Activated T-helper 1 cell treated with anti-CD3 and anti-CD28 coated beads, Interleukin-2, amount 50 U/mL, for 16 hours (primary cell): ENCODE data around the gene SUSD5.
"Not testable (repeated sequence)": the region's sequence is repeated elsewhere in the genome, so short reads cannot be mapped to it uniquely, and the experiment has no call there.

Experiments used
- DNase-seq, 2 donors: peaks; one replicate each; pipeline ENCODE4 v3.0.0-alpha.2; 2020; ENCODE audit warnings: low read depth in 1 of 2, low spot score in 1 of 2

Gene SUSD5

GRCh38 chr3:33115024-33115768 is 103.4 kb downstream of the SUSD5 start:
- no peak for DNase-seq

GRCh38 chr3:33114622-33115023 is 104.0 kb downstream of the SUSD5 start:
- no peak for DNase-seq

- DNase-seq: peak; percentile 74 to 79
Measured at GRCh38 chr3:33113772-33114621, 104.6 kb downstream of the SUSD5 start, which contains the start of gene CRTAP. CRTAP (plus strand) TSS chr3:33114014; CDS start chr3:33114078, 64 bp downstream.

GRCh38 chr3:33111581-33111980 is 107.0 kb downstream of the SUSD5 start:
- no peak for DNase-seq

- DNase-seq: not testable (repeated sequence)
Measured at GRCh38 chr3:33106854-33107253, 111.8 kb downstream of the SUSD5 start.

GRCh38 chr3:33105341-33105948 is 113.2 kb downstream of the SUSD5 start:
- DNase-seq: no peak

- DNase-seq: no peak
Measured at GRCh38 chr3:33104803-33105202, 113.8 kb downstream of the SUSD5 start.

- no peak for DNase-seq
Measured at GRCh38 chr3:33103480-33103879, 115.1 kb downstream of the SUSD5 start.

GRCh38 chr3:33103034-33103433 is 115.6 kb downstream of the SUSD5 start:
- DNase-seq: no peak

- no peak for DNase-seq
Measured at GRCh38 chr3:33100229-33100628, 118.4 kb downstream of the SUSD5 start.
